Left lung (tissue), 10 donors: ENCODE data around the gene GBE1. TPM values are rescaled to one million over a fixed set of nuclear protein-coding genes. Genes with fewer than 3 reads are reported as not detected.

Experiments
- ATAC-seq: fragments of 200-7000 bp; cut with Tn5 transposase; one replicate; pipeline ENCODE4 v1.9.1; 2020; ENCODE audit warnings: moderate library complexity
- DNase-seq, 4 donors: peaks; one replicate each; pipeline ENCODE4 v3.0.0-alpha.2; 2013 to 2020
- H3K27ac ChIP-seq, 2 donors: fragments of 200-600 bp; sonication (generic) in 1 of 2; one replicate each; pipeline versions ENCODE4 v1.5.0 to v1.8.0; 2020 to 2021
- H3K27me3 ChIP-seq, 2 donors: fragments of 200-600 bp; sonication (generic) in 1 of 2; one replicate each; pipeline versions ENCODE4 v1.5.0 to v1.8.0; 2020 to 2021
- H3K36me3 ChIP-seq, 2 donors: fragments of 200-600 bp; sonication (generic) in 1 of 2; one replicate each; pipeline versions ENCODE4 v1.5.0 to v1.8.0; 2020 to 2021
- H3K4me1 ChIP-seq, 2 donors: fragments of 200-600 bp; one replicate each; pipeline ENCODE4 v1.8.0; 2021
- H3K4me3 ChIP-seq, 2 donors: fragments of 200-600 bp; sonication (generic) in 1 of 2; one replicate each; pipeline versions ENCODE4 v1.5.0 to v1.8.0; 2020 to 2021; ENCODE audit warnings: mild to moderate bottlenecking in 1 of 2
- H3K9me3 ChIP-seq, 2 donors: fragments of 200-600 bp; sonication (generic) in 1 of 2; one replicate each; pipeline versions ENCODE4 v1.5.0 to v1.8.0; 2020 to 2021
- intact Hi-C, 2 donors: fragments of 100-400 bp; cut with DNase I; formaldehyde crosslinking; loops; one replicate each; pipeline versions ENCODE4 v1.11.2 to v1.14.2; 2022
- polyA plus RNA-seq, 6 donors: library from polyadenylated mRNA; unstranded; fragments of 120-200 nt; gene quantifications; one replicate each; pipeline ENCODE4 v1.2.1, GENCODE V29; 2013; ENCODE audit not compliant: insufficient read length in 6 of 6
- total RNA-seq, 2 donors: library from RNA; stranded (reverse); fragmentation: NEBNext Ultra II Directional; extraction: Animal tissue kit (Norgen Biotek cat#: 25700); gene quantifications; one replicate each; pipeline ENCODE4 v1.2.1, GENCODE V29; 2021
- TF ChIP-seq, protein P1 (sequence below), 2 donors: fragments of 200-600 bp; sonication (generic) in 1 of 2; IDR thresholded peaks; one replicate each; pipeline versions ENCODE4 v1.5.0 to v1.8.0; 2021; ENCODE audit warnings: antibody characterized with exemption in 2 of 2
- donor health status: DM: no; HTN: yes; CAD: no.
- donor health status: DM: no; HTN: no; CAD: no.

Gene GBE1
- total and polyA plus RNA-seq, 8 donors, result 13.3 to 53.1 (median 16.3) TPM

DNA sequence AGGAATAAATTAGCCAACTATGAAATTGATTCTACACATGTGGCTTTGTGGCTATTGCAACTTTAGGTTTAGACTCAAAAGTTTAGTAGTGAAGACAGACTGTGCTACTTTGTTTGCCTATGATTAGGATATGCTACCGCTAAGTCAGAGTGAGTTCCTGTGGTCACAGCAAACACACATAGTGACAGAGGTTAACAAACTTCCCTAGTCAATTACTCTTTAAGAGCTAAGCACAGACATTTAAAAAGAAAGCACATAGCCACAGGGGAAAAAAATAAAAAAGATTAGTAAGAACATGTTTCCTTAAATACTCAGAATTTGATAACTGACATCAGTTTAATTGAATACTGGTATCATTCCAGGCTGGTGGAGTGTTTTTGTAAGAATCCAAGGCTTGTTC is 207.1 kb downstream of the GBE1 start:
- peak; percentile 63 for ATAC-seq
- Histone ChIP-seq H3K27ac (no peak overlapping the region), H3K27me3 (no peaks in the 10 kb centered on the region), H3K9me3 (peaks cover 0 to 10% of the 10 kb centered on the region in 2 donors), H3K4me3 (no peak overlapping the region), H3K36me3 (peaks cover 0 to 6% of the 10 kb centered on the region in 2 donors), H3K4me1 (no peaks in the 10 kb centered on the region)
- DNase-seq, result peak in 1 of 4 donors; percentile 25
- intact Hi-C loops, result no loop called here
- TF ChIP-seq, protein P1, sequence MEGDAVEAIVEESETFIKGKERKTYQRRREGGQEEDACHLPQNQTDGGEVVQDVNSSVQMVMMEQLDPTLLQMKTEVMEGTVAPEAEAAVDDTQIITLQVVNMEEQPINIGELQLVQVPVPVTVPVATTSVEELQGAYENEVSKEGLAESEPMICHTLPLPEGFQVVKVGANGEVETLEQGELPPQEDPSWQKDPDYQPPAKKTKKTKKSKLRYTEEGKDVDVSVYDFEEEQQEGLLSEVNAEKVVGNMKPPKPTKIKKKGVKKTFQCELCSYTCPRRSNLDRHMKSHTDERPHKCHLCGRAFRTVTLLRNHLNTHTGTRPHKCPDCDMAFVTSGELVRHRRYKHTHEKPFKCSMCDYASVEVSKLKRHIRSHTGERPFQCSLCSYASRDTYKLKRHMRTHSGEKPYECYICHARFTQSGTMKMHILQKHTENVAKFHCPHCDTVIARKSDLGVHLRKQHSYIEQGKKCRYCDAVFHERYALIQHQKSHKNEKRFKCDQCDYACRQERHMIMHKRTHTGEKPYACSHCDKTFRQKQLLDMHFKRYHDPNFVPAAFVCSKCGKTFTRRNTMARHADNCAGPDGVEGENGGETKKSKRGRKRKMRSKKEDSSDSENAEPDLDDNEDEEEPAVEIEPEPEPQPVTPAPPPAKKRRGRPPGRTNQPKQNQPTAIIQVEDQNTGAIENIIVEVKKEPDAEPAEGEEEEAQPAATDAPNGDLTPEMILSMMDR (IDR thresholded peaks at IDR 0.05), result no peak

DNA sequence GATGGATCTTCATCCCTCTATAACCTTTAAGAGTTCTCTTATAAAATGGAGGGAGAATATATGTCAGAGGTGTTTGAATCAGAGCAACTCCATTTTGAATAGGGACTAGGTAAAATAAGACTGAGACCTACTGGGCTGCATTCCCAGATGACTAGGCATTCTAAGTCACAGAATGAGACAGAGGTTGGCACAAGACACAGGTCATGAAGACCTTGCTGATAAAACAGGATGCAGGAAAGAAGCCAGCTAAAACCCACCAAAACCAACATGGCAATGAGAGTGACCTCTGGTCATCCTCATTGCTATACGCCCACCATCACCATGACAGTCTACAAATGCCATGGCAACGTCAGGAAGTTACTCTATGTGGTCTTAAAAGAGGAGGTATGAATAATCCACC is 211.0 kb downstream of the GBE1 start:
- DNase-seq, result no peak
- Histone ChIP-seq H3K36me3 (peaks cover 0 to 15% of the 10 kb centered on the region in 2 donors), H3K9me3 (peaks cover 0 to 20% of the 10 kb centered on the region in 2 donors), H3K27ac (no peak overlapping the region), H3K4me1 (no peaks in the 10 kb centered on the region), H3K4me3 (no peak overlapping the region), H3K27me3 (no peaks in the 10 kb centered on the region)
- intact Hi-C loops, result no loop called here
- no peak for ATAC-seq
- TF ChIP-seq, protein P1 (IDR thresholded peaks at IDR 0.05), result no peak

DNA sequence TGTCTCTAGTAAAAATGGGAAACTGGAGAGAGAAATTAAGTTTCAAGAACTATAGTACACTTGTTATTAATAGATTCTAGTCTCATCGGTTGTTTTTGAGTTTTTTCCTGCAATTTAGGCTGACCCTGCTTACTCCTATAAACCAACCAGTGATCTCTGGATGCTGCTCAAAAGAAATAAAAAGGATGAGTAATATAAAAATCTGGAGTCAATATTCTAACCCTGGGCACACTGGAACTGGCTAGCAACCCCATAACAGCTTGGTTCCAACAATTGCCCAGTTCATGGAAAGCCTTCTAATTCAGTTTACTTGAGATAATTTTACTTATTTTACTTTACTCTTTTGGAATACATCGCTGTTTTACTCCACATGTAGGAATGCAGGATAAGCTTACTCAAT is 211.6 kb downstream of the GBE1 start:
- Histone ChIP-seq H3K27ac (no peak overlapping the region), H3K4me1 (no peaks in the 10 kb centered on the region), H3K27me3 (no peaks in the 10 kb centered on the region), H3K9me3 (peaks cover 0 to 20% of the 10 kb centered on the region in 2 donors), H3K4me3 (no peak overlapping the region), H3K36me3 (peaks cover 0 to 15% of the 10 kb centered on the region in 2 donors)
- ATAC-seq (no peak), DNase-seq (no peak)
- intact Hi-C loops, result no loop called here
- TF ChIP-seq, protein P1 (IDR thresholded peaks at IDR 0.05), result no peak

DNA sequence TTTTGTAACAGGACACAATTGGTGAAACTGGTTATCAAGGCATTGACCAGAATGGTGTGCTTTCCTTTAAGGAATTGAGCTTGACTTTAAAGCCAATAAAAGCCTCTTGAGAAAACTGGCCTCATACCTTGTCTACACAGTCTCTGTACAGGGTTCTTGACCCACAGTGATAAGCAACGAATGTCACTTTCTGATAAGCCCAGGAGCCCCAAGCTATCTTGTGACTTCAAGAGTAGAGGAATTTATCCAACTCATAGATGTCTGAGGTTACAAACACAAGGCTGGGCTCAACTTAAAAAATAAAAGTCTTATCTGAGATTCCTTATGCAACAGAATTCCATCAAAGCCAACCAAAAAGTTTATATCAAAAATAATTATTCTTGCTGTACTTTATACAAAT is 212.1 kb downstream of the GBE1 start:
- H3K4me1 ChIP-seq, result no peaks in the 10 kb centered on the region
- no peak overlapping the region for H3K27ac ChIP-seq
- peaks cover 0 to 20% of the 10 kb centered on the region in 2 donors for H3K9me3 ChIP-seq
- peaks cover 0 to 15% of the 10 kb centered on the region in 2 donors for H3K36me3 ChIP-seq
- intact Hi-C loops, result no loop called here
- TF ChIP-seq, protein P1 (IDR thresholded peaks at IDR 0.05), result no peak
- ATAC-seq (no peak), DNase-seq (no peak)
- no peak overlapping the region for H3K4me3 ChIP-seq
- no peaks in the 10 kb centered on the region for H3K27me3 ChIP-seq

DNA sequence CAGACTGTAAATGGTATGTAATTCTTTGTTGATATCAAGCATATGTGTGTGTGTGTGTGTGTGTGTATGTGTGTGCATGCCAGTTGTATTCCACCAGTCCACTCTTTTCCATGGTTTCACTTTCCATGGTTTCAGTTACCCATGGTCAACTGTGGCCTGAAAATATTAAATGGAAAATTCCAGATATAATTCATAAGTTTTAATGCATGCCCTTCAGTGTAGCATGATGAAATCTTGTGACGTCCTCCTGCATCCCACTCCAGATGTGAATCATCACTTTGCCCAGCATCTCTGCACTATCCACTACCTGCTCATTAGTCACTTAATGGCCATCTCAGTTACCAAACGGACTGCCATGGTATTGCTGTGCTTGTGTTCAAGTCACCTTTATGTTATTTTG is 215.9 kb downstream of the GBE1 start:
- no peak for ATAC-seq
- intact Hi-C loops, result no loop called here
- H3K9me3 ChIP-seq, result peaks cover 0 to 18% of the 10 kb centered on the region in 2 donors

More for the DNA sequence above, 215.9 kb downstream of the GBE1 start:
- no peak for DNase-seq
- Histone ChIP-seq H3K4me1 (no peaks in the 10 kb centered on the region), H3K27ac (no peak overlapping the region), H3K4me3 (no peak overlapping the region), H3K27me3 (no peaks in the 10 kb centered on the region), H3K36me3 (peaks cover 0 to 15% of the 10 kb centered on the region in 2 donors)
- TF ChIP-seq, protein P1 (IDR thresholded peaks at IDR 0.05), result no peak
